ENCODE results near the gene MRPL1.

- TF ChIP-seq ZFP3 (tag by site-specific recombination; IDR thresholded peaks at IDR 0.05; ENCODE audit: low read depth) (no peak), HOXD13 (CRISPR knock-in tag; IDR thresholded peaks at IDR 0.05; ENCODE audit: borderline replicate concordance) (no peak), SP2 (tag by site-specific recombination; IDR thresholded peaks at IDR 0.05) (no peak), CTCF (tag by site-specific recombination; IDR thresholded peaks at IDR 0.05) (no peak), ZBTB17 (tag by site-specific recombination; IDR thresholded peaks at IDR 0.05) (no peak), ZNF626 (tag by site-specific recombination; IDR thresholded peaks at IDR 0.05) (no peak), PBX3 (CRISPR knock-in tag; IDR thresholded peaks at IDR 0.05) (no peak), ZNF654 (tag by site-specific recombination; IDR thresholded peaks at IDR 0.05; ENCODE audit: low read depth) (no peak), HOXA7 (CRISPR knock-in tag; IDR thresholded peaks at IDR 0.05; ENCODE audit: borderline replicate concordance) (no peak), ZNF121 (tag by site-specific recombination; IDR thresholded peaks at IDR 0.05) (no peak)
Observed at GRCh38 chr4:77930876-77931275, 68.2 kb downstream of the MRPL1 start.
